ENCODE data around the gene CCDC88A.

CCDC88A gene

GRCh38 chr2:55384786-55385185, 34.9 kb downstream of the CCDC88A start:
- TF ChIP-seq, protein P1, sequence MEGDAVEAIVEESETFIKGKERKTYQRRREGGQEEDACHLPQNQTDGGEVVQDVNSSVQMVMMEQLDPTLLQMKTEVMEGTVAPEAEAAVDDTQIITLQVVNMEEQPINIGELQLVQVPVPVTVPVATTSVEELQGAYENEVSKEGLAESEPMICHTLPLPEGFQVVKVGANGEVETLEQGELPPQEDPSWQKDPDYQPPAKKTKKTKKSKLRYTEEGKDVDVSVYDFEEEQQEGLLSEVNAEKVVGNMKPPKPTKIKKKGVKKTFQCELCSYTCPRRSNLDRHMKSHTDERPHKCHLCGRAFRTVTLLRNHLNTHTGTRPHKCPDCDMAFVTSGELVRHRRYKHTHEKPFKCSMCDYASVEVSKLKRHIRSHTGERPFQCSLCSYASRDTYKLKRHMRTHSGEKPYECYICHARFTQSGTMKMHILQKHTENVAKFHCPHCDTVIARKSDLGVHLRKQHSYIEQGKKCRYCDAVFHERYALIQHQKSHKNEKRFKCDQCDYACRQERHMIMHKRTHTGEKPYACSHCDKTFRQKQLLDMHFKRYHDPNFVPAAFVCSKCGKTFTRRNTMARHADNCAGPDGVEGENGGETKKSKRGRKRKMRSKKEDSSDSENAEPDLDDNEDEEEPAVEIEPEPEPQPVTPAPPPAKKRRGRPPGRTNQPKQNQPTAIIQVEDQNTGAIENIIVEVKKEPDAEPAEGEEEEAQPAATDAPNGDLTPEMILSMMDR (IDR thresholded peaks at IDR 0.05; ENCODE audit: low read depth, low read length), result no peak
- TF ChIP-seq, protein P2, sequence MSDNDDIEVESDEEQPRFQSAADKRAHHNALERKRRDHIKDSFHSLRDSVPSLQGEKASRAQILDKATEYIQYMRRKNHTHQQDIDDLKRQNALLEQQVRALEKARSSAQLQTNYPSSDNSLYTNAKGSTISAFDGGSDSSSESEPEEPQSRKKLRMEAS (IDR thresholded peaks at IDR 0.05; ENCODE audit: low read depth, low read length), result no peak
- TF ChIP-seq POLR2A (IDR thresholded peaks at IDR 0.05; ENCODE audit: extremely low read depth, insufficient read length) (no peak), MYC (IDR thresholded peaks at IDR 0.05; ENCODE audit: low read depth, low read length) (no peak)
- H3K4me3 ChIP-seq (ENCODE audit: low read depth, low read length), result no peak overlapping the region
- no peak for DNase-seq (ENCODE audit: low read depth)

GRCh38 chr2:55371376-55371775, 48.3 kb downstream of the CCDC88A start:
- H3K4me3 ChIP-seq (ENCODE audit: low read depth, low read length), result no peak overlapping the region
- no peak for DNase-seq (ENCODE audit: low read depth)
- TF ChIP-seq, protein P2 (IDR thresholded peaks at IDR 0.05; ENCODE audit: low read depth, low read length), result no peak
- no peak for TF ChIP-seq MYC (IDR thresholded peaks at IDR 0.05; ENCODE audit: low read depth, low read length)
- TF ChIP-seq, protein P1 (IDR thresholded peaks at IDR 0.05; ENCODE audit: low read depth, low read length), result no peak
- no peak for TF ChIP-seq POLR2A (IDR thresholded peaks at IDR 0.05; ENCODE audit: extremely low read depth, insufficient read length)

GRCh38 chr2:55370208-55370607, 49.4 kb downstream of the CCDC88A start:
- no peak overlapping the region for H3K4me3 ChIP-seq (ENCODE audit: low read depth, low read length)
- TF ChIP-seq POLR2A (IDR thresholded peaks at IDR 0.05; ENCODE audit: extremely low read depth, insufficient read length) (no peak), MYC (IDR thresholded peaks at IDR 0.05; ENCODE audit: low read depth, low read length) (no peak)
- TF ChIP-seq, protein P2 (IDR thresholded peaks at IDR 0.05; ENCODE audit: low read depth, low read length), result no peak
- TF ChIP-seq, protein P1 (IDR thresholded peaks at IDR 0.05; ENCODE audit: low read depth, low read length), result no peak
- no peak for DNase-seq (ENCODE audit: low read depth)

DNA sequence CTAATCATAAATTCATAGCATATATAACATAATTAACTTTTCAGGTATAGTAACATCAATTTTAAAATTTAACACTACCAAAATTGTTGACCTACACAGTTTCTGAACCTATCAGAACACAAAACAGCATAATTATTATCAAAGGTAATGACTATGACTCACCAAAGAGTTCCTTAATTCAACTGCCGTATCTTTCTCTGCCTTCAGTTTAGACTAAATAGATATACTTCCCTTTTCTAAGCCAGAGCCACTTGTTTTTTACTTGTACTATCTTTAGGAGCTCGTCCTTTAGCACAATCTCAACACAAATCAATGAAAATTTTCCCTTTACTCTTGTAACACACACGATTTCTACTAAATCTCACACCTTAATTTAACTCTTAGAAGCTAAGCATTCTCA, 54.4 kb downstream of the CCDC88A start:
- DNase-seq (ENCODE audit: low read depth), result peak; percentile 73

GRCh38 chr2:55364189-55365055, 55.2 kb downstream of the CCDC88A start:
- no peak for DNase-seq (ENCODE audit: low read depth)
- no peak for TF ChIP-seq MYC (IDR thresholded peaks at IDR 0.05; ENCODE audit: low read depth, low read length)
- TF ChIP-seq, protein P1 (IDR thresholded peaks at IDR 0.05; ENCODE audit: low read depth, low read length), result no peak
- no peak for TF ChIP-seq POLR2A (IDR thresholded peaks at IDR 0.05; ENCODE audit: extremely low read depth, insufficient read length)
- TF ChIP-seq, protein P2 (IDR thresholded peaks at IDR 0.05; ENCODE audit: low read depth, low read length), result no peak
- H3K4me3 ChIP-seq (ENCODE audit: low read depth, low read length), result no peak overlapping the region

More for the DNA sequence above, 54.4 kb downstream of the CCDC88A start:
- H3K4me3 ChIP-seq (ENCODE audit: low read depth, low read length), result no peak overlapping the region
- TF ChIP-seq POLR2A (IDR thresholded peaks at IDR 0.05; ENCODE audit: extremely low read depth, insufficient read length) (no peak), MYC (IDR thresholded peaks at IDR 0.05; ENCODE audit: low read depth, low read length) (no peak)
- TF ChIP-seq, protein P2 (IDR thresholded peaks at IDR 0.05; ENCODE audit: low read depth, low read length), result no peak
- TF ChIP-seq, protein P1 (IDR thresholded peaks at IDR 0.05; ENCODE audit: low read depth, low read length), result no peak
